Stimulated activated effector memory CD8-positive, alpha-beta T cell treated with anti-CD3 and anti-CD28 coated beads, Interleukin-12 subunit alpha, Interleukin-12 subunit beta, amount 100 ng/mL, for 72 hours (primary cell): Measurements from ENCODE around the gene MLST8.
"Not testable (repeated sequence)": the region's sequence is repeated elsewhere in the genome, so short reads cannot be mapped to it uniquely, and the experiment has no call there.

Experiments
- ATAC-seq: fragments of 150-1000 bp; cut with Tn5 transposase; 2 replicates; pipeline ENCODE4 v1.10.0; 2021
- DNase-seq, 2 donors: peaks; one replicate each; pipeline ENCODE4 v3.0.0; 2021 to 2022; ENCODE audit warnings: low spot score in 2 of 2
- H3K27ac Mint-ChIP-seq: one replicate; pipeline ENCODE4 v1.8.0; 2022; ENCODE audit warnings: mild to moderate bottlenecking, mixed read lengths
- H3K36me3 Mint-ChIP-seq: one replicate; pipeline ENCODE4 v1.8.0; 2022; ENCODE audit warnings: mild to moderate bottlenecking, mixed read lengths
- H3K4me1 Mint-ChIP-seq: one replicate; pipeline ENCODE4 v1.8.0; 2022; ENCODE audit warnings: mixed read lengths
- H3K4me3 Mint-ChIP-seq: one replicate; pipeline ENCODE4 v1.8.0; 2022; ENCODE audit warnings: mild to moderate bottlenecking, mixed read lengths
- H3K9me3 Mint-ChIP-seq: one replicate; pipeline ENCODE4 v1.8.0; 2022; ENCODE audit warnings: mixed read lengths

The MLST8 gene

DNA sequence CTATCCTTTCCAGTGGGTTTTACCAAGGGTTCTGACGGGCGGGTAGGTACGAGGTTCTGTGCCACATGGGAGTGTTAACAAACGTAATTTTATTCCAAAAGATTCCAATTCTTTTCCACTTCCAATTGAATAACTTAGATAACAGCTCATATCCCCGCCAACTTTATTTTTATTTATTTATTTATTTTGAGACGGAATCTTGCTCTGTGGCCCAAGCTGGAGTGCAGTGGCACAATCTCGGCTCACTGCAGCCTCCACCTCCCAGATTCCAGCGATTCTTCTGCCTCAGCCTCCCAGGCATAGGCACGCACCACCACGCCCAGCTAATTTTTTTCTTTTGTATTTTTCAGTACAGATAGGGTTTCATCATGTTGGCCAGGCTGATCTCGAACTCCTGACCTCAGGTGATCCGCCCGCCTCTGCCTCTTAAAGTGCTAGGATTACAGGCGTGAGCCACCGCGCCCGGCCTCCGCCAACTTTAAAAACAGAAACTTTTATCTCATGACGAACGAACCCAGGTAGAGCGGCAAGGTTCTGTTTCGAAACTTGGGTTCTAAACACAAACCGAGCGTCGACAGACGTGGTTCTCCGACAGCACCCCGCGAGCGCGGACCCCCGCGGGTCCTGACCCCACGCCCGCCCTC is 45.5 kb downstream of the MLST8 start:
- H3K4me3 Mint-ChIP-seq = peak overlapping the region; percentile 78
- peak; percentile 3 for ATAC-seq

DNA sequence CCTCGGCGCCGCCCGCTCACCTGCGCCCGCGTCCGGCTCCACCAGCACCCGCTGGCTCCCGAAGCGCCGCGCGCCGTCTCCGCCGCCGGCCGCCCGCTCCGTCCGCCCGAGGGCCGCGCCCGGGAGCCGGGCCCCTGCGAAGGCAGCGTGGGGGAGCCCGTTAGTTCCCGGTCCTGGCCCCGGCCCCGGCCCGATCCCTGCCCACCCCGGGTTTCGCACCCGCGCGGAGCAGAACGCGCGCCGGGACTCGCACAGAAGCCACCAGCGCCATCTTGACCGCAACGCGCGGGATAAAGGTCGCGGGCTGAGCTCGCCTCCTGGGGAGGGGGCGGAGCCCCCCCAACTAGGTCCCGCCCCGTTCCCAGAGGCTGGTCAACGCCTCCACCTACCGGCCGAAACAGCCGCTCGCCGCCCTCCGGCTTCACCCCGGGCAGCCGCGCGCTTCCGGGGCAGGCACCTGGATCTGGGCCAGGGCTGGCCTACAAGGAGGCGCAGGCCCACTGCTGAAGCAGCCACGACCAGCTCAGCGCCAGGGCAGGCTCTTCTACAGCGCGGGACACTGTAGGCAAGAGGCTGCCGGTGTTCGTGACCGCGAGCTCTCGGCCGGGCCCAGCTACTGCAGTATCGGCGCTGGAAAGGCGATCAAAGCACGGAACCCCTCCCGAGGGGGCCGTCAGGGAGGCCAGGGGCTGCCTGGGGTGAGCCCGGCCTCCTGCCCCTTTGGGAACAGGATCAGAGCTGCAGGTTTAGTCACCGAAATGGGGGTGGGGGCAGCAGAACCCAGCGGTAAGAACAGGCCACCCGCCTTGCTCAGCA is 46.2 kb downstream of the MLST8 start, which contains the start of gene ECI1:
Gene ECI1 (minus strand): TSS at position 292 of the 816 bp plus-strand sequence. CDS start 21 bp downstream, at position 271.
- ATAC-seq (peak; percentile 90), DNase-seq (peak; percentile 76 to 95)
- Mint-ChIP-seq H3K4me3 (peak within 1 kb of the TSS; percentile 78), H3K4me1 (no peaks in the 10 kb centered on the region), H3K9me3 (no peaks in the 10 kb centered on the region), H3K27ac (peak within 1 kb of the TSS; percentile 81), H3K36me3 (peaks cover 78% of the 10 kb centered on the region)

More for the DNA sequence above, 45.5 kb downstream of the MLST8 start:
- DNase-seq = no peak
- H3K9me3 Mint-ChIP-seq = no peaks in the 10 kb centered on the region
- H3K36me3 Mint-ChIP-seq = peaks cover 78% of the 10 kb centered on the region
- H3K27ac Mint-ChIP-seq = peak overlapping the region; percentile 81
- H3K4me1 Mint-ChIP-seq = no peaks in the 10 kb centered on the region

DNA sequence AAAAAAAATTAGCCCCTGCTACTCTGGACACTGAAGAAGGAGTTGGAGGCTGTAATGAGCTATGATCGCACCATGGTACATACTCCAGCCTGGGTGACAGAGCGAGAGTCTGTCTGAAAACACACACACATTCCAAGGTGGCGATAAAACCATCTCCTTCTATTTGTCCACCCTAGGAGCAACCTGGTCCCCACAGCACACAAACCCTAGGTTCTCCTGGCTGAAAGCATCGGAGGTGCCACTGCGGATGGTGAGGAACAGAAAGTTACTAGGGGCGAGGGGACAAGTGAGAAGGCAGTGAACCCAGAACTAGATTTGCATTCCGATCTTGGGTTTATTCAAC is 47.5 kb downstream of the MLST8 start:
- Mint-ChIP-seq H3K4me1 (no peaks in the 10 kb centered on the region), H3K36me3 (peaks cover 85% of the 10 kb centered on the region), H3K27ac (peak overlapping the region; percentile 54), H3K4me3 (no peak overlapping the region), H3K9me3 (no peaks in the 10 kb centered on the region)
- no peak for ATAC-seq
- no peak for DNase-seq

DNA sequence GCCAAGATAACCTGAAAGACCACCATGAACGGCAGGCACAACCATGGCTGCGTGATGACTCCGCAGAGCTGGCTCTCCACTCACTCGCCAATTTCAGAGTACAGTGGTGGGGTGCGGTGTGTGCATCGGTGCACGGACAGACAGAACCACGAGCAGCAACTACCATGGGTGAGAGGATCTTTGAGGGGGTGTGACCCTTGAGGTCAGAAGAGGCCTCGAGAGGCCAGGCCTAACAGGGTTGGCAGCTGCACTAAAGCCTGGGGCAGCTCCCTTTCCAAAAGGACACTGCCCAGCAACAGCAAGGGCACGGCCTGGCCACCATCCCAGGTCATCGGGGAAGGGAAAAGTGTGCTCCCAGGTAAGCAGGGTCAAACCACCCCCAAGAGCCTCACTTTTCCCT is 48.0 kb downstream of the MLST8 start:
- no peak overlapping the region for H3K4me3 Mint-ChIP-seq
- no peaks in the 10 kb centered on the region for H3K9me3 Mint-ChIP-seq
- H3K4me1 Mint-ChIP-seq = no peaks in the 10 kb centered on the region
- no peak for ATAC-seq
- H3K27ac Mint-ChIP-seq = peak overlapping the region; percentile 10
- H3K36me3 Mint-ChIP-seq = peaks cover 85% of the 10 kb centered on the region
- DNase-seq = no peak

- Mint-ChIP-seq H3K36me3 (peaks cover 100% of the 10 kb centered on the region), H3K4me1 (no peaks in the 10 kb centered on the region), H3K27ac (peak overlapping the region; percentile 77), H3K4me3 (no peak overlapping the region), H3K9me3 (no peaks in the 10 kb centered on the region)
- DNase-seq (no peak), ATAC-seq (no peak)
These were observed 51.4 kb downstream of the MLST8 start for GRCh38 chr16:2256531-2257140.

DNA sequence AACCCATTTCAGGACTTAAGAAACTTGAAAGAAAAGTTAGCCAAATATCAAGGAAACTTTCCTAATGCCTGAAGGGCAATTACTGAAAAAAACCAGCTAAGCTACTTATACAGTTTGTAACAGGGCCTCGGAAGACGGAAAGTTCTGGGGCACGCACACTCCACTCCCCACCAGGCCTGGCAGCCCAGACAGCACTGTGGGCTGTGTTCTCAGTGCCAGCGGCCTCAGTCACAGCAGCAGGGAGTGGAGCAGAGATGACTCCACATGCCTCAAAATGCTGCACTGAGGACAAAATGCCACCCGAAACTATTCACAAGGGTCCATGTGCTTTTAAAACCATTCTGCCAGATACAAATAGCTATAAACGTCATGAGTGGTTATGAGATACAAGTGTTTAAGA is 52.5 kb downstream of the MLST8 start:
- Mint-ChIP-seq H3K9me3 (no peaks in the 10 kb centered on the region), H3K27ac (no peak overlapping the region), H3K4me1 (peaks cover 3% of the 10 kb centered on the region), H3K36me3 (peaks cover 100% of the 10 kb centered on the region), H3K4me3 (no peak overlapping the region)
- ATAC-seq (no peak), DNase-seq (no peak)

DNA sequence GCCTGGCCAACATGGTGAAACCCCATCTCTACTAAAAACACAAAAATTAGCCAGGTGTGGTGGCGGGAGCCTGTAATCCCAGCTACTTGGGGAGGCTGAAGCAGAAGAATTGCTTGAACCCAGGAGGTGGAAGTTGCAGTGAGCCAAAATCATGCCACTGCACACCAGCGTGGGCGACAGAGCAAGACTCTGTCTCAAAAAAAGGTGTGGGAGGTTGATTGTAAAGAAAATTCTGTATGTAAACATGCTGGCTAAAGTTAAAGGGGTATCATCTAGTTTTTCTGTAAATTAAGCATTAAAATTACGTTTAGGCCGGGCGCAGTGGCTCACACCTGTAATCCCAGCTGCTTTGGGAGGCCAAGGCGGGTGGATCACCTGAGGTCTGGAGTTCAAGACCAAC is 53.3 kb downstream of the MLST8 start:
- not testable (repeated sequence) for H3K27ac Mint-ChIP-seq, ATAC-seq, DNase-seq, H3K4me3 Mint-ChIP-seq, H3K9me3 Mint-ChIP-seq
- H3K36me3 Mint-ChIP-seq = peaks cover 100% of the 10 kb centered on the region
- peaks cover 10% of the 10 kb centered on the region for H3K4me1 Mint-ChIP-seq
